ENCODE measurements around the gene CHTOP. TPM values are rescaled to one million over a fixed set of nuclear protein-coding genes. Genes with fewer than 3 reads are reported as not detected.
"Not testable (repeated sequence)": the region's sequence is repeated elsewhere in the genome, so short reads cannot be mapped to it uniquely, and the experiment has no call there.

CHTOP gene
- 10 to 100 TPM; 54.0 to 61.5 TPM for total RNA-seq
- long read RNA-seq, transcript CHTOP-203 (6 exons, 2,165 nt) = major isoform, 26 of 61 reads
- long read RNA-seq, transcript CHTOP-204 (6 exons, 2,096 nt) = minor isoform, 18 of 61 reads
- long read RNA-seq, partial matches to known transcripts = 7 of 61 reads
- long read RNA-seq, other reads (novel, unspliced or antisense) = 9 of 61 reads

DNA sequence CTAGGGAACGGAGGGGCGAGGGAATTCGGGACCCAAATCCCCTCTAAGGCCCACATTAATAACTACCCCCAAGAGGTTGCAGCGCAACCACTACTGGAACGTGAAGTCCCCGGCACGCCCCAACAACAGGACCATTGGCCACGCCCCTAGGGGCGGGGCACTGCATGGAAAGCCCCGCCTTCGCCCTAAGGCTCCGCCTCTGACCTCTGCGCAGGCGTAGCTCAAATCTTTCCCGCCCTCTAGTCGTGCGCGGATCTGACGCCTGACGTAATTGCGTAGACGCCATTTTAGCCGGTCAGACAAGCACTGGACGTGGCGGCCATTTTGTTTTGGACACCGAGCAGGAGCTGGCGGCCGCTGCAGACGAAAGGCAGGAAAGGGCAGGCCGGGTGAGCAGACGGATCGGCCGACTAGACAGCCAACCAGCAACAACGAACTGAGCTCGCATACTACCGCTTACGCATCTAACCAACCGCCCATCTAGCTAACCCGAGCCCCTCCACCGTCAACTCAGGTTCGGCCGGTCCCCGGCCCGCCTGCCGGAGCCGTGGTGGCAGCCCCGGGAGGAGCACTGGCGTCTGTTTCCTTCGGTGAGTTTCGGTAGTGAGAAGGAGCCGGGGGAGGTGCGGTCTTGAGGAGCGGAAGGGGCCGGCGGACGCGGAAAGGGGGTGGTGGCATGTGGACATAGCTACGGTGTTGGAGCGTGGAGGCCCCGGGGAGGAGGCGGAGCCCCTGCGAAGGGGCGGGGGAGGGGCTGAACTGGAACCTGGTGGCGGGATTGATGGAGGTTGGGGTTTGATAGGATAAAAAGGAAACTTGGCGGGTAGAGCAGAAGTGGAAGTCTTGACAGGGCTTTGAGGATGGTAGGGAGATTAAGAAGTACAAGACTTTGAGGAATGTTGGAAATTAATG, at the start of gene CHTOP:
Gene CHTOP (plus strand): TSS at position 313 of the 912 bp plus-strand sequence. CDS start 2,523 bp downstream, outside the sequence.
- DNase-seq = peak; percentile 97 to 98
- ATAC-seq = peak; percentile 89
- intact Hi-C loops (cut with DNase I, micrococcal nuclease) = no loop called here

- DNase-seq (no peak), ATAC-seq (no peak)
- intact Hi-C loops (cut with DNase I, micrococcal nuclease) = no loop called here
These were observed 48.9 kb upstream of the CHTOP start for GRCh38 chr1:153585006-153585405.

DNA sequence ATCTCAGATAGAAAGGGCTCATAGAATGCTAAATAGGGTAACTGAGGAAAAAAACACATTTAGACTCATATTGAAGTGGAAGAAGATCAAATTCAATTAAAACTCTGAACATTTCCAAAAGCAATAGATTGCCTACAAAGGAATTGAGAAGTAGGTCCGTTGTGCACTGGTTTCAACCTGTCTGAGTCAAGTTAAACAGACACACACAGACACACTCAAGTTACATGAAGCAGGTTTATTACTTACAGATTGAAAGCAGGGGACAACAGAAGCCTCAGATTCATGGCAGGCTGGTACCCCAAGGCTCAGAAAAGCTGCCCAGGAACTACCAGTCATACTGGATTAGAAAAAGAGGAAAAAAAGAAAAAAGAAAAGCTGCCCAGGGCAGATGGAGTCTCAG, 47.5 kb upstream of the CHTOP start:
- DNase-seq (no peak), ATAC-seq (no peak)
- intact Hi-C loops (cut with DNase I, micrococcal nuclease) = no loop called here

DNA sequence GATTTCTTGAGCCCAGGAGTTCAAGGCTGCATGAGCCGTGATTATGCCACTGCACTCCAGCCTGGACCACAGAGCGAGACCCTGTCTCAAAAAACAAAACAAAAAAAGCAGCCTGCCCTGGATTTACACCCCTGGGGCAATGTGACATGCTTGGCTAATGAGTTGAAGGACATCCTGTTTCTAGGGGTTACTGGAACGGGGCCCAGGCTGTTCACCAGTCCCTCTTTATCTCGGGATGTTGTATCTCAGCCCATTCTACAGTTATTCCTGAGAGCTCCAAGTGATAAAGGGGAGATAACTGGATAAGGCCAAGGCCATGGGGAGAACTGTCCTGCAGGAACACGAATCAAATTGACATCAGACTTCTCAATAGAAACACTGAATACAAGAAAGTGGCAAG, 46.6 kb upstream of the CHTOP start:
- no peak for ATAC-seq
- DNase-seq = no peak
- intact Hi-C loops (cut with DNase I, micrococcal nuclease) = no loop called here

GRCh38 chr1:153588033-153588432, 45.8 kb upstream of the CHTOP start:
- intact Hi-C loops (cut with DNase I, micrococcal nuclease); ATAC-seq; DNase-seq: not testable (repeated sequence)

DNA sequence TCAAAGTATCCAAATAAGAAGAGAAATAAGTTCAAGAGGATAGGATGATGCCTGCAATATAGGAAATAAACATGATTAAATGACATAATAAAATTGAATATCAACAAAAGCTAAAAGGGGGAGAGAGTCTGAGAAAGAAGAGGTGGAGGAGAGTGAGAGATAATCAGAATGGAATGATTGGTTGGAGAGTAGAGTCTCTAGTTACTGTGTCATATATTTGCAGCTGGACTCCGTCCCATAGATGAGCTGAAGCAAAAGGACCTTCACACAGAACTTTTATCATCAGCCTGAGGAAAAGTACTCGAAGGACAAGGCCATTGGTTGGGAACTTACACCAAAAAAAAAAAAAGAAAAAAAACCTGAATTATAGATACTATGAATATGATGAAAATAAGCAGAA, 45.4 kb upstream of the CHTOP start:
- intact Hi-C loops (cut with DNase I, micrococcal nuclease) = no loop called here
- DNase-seq (no peak), ATAC-seq (no peak)

GRCh38 chr1:153592748-153593147, 41.1 kb upstream of the CHTOP start:
- DNase-seq (no peak), ATAC-seq (no peak)
- intact Hi-C loops (cut with DNase I, micrococcal nuclease) = no loop called here

- no peak for DNase-seq
- peak; percentile 84 for ATAC-seq
- intact Hi-C loops (cut with DNase I, micrococcal nuclease) = no loop called here
These were observed 36.7 kb upstream of the CHTOP start for GRCh38 chr1:153597206-153597605.

GRCh38 chr1:153598309-153599172, 35.3 kb upstream of the CHTOP start:
- ATAC-seq (peak; percentile 34), DNase-seq (no peak)
- intact Hi-C loops (cut with DNase I, micrococcal nuclease) = no loop called here

GRCh38 chr1:153599847-153600246, 34.0 kb upstream of the CHTOP start:
- DNase-seq (no peak), ATAC-seq (no peak)
- intact Hi-C loops (cut with DNase I, micrococcal nuclease) = no loop called here

DNA sequence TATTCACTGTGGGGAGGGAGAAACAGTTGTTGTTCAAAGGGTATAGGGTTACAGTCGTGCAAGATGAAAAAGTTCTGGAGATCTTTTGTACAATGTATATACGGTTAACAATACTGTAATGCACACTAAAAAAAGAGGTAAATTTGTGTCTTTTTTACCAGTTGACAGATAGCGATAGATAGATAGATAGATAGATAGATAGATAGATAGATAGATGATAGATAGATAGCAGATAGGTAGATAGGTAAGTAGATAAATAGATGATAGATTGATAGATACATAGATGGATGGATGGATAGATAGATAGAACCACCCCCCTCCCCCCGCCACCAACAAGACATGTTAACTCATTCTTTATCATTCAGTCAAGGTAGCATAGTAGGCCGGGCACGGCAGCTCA, 31.1 kb upstream of the CHTOP start:
- ATAC-seq = no peak
- intact Hi-C loops (cut with DNase I, micrococcal nuclease) = no loop called here
- no peak for DNase-seq

- intact Hi-C loops (cut with DNase I, micrococcal nuclease) = no loop called here
- no peak for ATAC-seq
- no peak for DNase-seq
These were observed 27.7 kb upstream of the CHTOP start for GRCh38 chr1:153606194-153606593.

DNA sequence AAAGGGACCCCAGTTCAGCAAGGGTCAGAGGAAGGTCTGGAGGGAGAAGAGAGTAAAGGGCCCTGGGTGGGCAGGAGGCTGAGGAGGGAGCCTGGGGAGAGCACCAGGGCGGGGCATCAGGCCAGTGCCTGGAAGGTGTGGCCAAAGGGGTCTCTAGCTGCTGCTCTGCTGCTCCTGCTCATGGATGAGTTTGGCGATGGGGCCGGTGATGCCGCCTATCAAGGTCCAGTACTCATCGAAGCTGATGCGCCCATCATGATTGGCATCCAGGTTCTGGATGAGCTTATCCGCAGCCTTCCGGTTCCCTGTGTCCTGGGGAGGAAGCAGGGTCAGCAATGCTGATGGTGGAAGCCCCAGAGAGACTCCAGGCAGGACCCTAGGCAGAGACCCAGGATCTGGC, 26.5 kb upstream of the CHTOP start:
- intact Hi-C loops (cut with DNase I, micrococcal nuclease) = no loop called here
- ATAC-seq (no peak), DNase-seq (no peak)

DNA sequence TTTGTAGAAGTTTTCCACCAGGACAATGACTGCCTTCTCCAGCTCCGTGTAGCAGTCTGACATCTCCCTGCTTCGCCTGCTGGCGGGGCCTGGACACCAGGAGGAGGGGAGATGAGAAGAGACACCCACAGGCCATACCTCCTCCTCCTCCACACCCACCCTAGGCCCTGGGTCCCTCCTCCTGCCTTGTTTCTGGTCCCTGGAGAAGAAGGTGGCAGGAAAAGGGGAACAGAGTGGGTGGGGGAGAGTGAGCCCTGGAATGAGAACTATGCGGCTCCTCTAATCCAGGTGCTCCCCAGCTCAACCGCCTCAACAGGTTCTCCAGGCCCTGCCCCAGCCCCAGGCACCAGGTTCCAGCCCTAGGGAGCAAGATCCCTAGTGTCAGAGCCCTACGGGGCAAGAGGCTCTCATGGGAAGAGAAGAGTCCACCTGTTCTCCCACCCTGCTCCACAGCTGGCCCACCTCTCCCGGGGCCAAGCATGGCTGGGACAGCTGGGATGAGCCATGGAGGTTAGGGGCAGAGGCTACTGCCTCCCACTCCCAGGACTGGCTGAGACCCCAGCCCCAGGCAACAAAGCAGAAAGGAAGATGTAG, 25.7 kb upstream of the CHTOP start:
- intact Hi-C loops (cut with DNase I, micrococcal nuclease) = no loop called here
- DNase-seq = no peak
- no peak for ATAC-seq

DNA sequence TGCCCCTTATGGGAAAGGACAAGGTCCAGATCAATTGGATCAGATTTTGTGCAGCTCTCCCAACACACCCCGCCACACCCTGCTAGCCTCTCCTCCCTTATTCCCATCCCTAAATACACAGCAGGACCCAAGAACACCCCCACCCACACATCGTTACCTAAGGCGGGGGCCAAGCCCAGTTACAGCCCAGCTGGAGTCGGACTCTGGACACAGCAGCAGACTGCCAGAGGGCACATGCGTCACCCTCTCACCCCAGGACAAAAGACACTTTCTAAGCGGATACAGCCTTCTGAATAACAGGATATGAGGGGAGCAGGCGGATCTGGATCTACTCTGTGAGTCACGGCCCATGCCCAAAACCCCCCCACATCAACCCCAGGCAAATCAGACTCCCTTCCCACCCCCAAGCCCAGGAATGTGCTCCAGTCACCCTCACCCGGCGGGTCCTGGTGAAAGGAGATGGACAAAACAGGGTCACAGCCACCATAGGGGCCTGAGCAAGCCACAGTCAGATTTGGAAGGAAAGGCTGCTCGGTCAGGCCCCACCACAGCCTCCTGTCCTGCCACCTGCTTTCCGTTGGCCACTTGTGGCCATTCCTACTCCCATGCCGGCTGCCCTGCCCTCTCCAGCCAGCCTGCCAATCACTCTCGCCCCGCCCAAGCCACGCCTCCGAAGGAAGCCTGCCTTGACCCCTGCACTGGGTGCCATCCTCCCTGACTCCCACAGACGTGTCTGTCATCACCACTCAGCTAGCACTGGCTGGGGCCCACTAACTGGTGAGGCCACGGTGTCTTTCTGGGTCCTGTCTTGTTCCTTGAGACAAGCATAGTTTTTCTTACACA, 24.9 kb upstream of the CHTOP start:
- DNase-seq (peak; percentile 89 to 93), ATAC-seq (peak; percentile 73)
- intact Hi-C loops (cut with DNase I, micrococcal nuclease) = no loop called here

DNA sequence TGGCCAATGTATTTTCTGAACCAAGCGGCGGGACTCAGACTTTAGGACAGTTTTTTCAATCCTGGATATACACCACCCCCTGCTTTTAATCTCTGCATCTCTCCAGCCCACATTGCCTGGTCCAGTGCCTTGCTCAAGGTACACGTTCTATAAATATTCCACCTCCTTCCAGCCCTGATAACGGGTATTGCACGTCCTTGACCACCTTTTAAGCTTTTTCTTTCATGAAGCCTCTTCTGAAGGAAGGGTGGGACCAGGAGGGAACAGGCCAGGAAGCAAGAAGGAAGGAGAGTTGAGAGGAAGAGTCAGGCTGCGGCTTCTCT, 24.3 kb upstream of the CHTOP start:
- ATAC-seq (no peak), DNase-seq (no peak)
- intact Hi-C loops (cut with DNase I, micrococcal nuclease) = no loop called here

- intact Hi-C loops (cut with DNase I, micrococcal nuclease) = no loop called here
- no peak for DNase-seq
- no peak for ATAC-seq
These were observed 23.5 kb upstream of the CHTOP start for GRCh38 chr1:153610334-153610733.

DNA sequence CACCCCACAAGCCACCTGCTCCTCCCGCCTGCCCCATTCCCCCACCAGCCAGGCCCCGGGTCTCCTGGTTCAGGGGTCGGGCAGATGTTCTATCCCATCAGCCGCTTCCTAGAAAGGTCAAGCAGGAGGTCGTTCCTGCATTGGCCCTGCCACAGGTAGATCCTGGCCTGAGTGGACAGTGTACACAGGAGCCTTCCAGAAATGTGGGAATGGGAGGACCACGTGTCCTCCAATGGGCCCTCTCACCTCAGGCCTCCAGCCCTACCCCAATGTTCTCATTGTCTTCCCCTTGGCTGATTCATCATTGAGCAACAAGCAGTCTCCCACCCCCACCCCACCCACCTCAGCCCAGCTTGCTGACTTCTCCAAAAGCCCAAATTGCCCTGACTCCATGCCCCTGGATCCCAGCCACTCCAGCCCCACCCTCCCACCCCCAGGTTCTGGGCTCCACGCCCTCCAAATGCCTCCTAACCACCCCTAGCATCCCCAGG, 23.0 kb upstream of the CHTOP start:
- intact Hi-C loops (cut with DNase I, micrococcal nuclease) = no loop called here
- ATAC-seq (no peak), DNase-seq (no peak)
